Prostate gland (tissue), 2 donors: Measurements from ENCODE around the gene SLC16A10. TPM values are rescaled to one million over a fixed set of nuclear protein-coding genes. Genes with fewer than 3 reads are reported as not detected.

Source experiments
- DNase-seq: peaks from one replicate; pipeline ENCODE4 v3.0.0-alpha.2; 2019; ENCODE audit warnings: low spot score
- H3K27ac ChIP-seq, 2 donors: fragments of 200-600 bp; sonication (generic); 2 replicates each; pipeline ENCODE4 v1.5.1; 2017 to 2019
- H3K27me3 ChIP-seq: fragments of 200-600 bp; sonication (generic); replicated peaks from 2 replicates; pipeline ENCODE4 v1.5.1; 2019; ENCODE audit not compliant: insufficient read depth
- H3K36me3 ChIP-seq, 2 donors: fragments of 200-600 bp; sonication (generic); 1 replicate in 1 of 2; 2 replicates in 1 of 2; pipeline versions ENCODE4 v1.5.1 to v1.8.1; 2017 to 2019
- H3K4me1 ChIP-seq: fragments of 200-600 bp; sonication (generic); replicated peaks from 2 replicates; pipeline ENCODE4 v1.5.1; 2019
- H3K4me3 ChIP-seq, 2 donors: fragments of 200-600 bp; sonication (generic); 2 replicates each; pipeline ENCODE4 v1.5.1; 2017 to 2019
- H3K9me3 ChIP-seq: fragments of 200-600 bp; sonication (generic); 2 replicates; pipeline ENCODE4 v1.5.1; 2017
- POLR2A ChIP-seq: fragments of 450-650 bp; IDR thresholded peaks from one replicate; pipeline ENCODE4 v1.6.1; 2016; ENCODE audit warnings: antibody characterized with exemption, mild to moderate bottlenecking
- POLR2AphosphoS5 ChIP-seq: sonication (generic); formaldehyde crosslinking; IDR thresholded peaks from one replicate; pipeline ENCODE4 v1.6.1; 2017; ENCODE audit warnings: antibody characterized with exemption
- WGBS: methylation state at CpG from one replicate; pipeline ENCODE4 v1.1.5; 2018; 5-methylcytosine and 5-hydroxymethylcytosine counted together
- intact Hi-C: fragments of 100-400 bp; cut with DNase I; formaldehyde crosslinking; loops from one replicate; pipeline ENCODE4 v1.14.2; 2022
- total RNA-seq, 2 donors: library from RNA; depleted of rRNA; stranded (reverse); fragments of >200 nt; gene quantifications; one replicate each; pipeline ENCODE4 v1.1.0, GENCODE V29; 2016
- TF ChIP-seq, protein P1 (sequence below), 4 experiments: fragments of 200-600 bp in 2 of 4; fragments of 450-650 bp in 2 of 4; sonication (generic) in 2 of 4; IDR thresholded peaks; 1 replicate in 3 of 4; 2 replicates in 1 of 4; pipeline ENCODE4 v1.5.1; 2016 to 2019; ENCODE audit warnings: antibody characterized with exemption in 4 of 4, mild to moderate bottlenecking in 2 of 4, moderate library complexity in 2 of 4

SLC16A10 gene
- total RNA-seq, 2 donors from 2014 or later, result 11.5 to 12.5 TPM

DNA sequence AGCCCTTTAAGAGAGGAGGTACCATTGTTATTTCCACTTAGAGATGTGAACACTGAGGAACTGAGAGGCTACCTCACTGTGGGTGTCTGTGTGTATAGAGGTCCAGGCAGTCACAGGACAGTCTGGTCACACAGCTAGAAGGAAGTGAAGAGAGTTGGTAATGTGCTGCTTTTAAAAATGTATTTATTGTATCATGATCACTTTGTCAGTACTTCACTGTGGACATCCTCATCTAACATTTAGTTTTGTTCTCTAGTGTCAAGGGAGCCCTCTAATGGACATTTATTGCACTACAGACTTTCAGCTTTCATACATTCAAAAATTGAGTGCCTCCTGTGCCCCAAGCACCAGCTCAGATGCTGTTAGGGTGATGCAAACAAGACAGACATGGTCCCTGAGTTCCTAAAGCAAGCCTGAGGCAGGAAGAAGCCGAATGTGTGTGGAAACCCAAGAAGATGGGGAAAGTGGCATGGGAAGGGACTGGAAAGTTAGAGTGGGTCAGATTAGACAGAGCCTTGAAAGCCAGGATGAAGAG lies 123.0 kb downstream of the SLC16A10 start:
- H3K36me3 ChIP-seq, result no peaks in the 10 kb centered on the region
- no peaks in the 10 kb centered on the region for H3K9me3 ChIP-seq
- intact Hi-C loops, result loop anchor here (5.0 kb wide), 1 partner anchor 198 kb away; no protein-coding TSS in a partner anchor
- TF ChIP-seq, protein P1, sequence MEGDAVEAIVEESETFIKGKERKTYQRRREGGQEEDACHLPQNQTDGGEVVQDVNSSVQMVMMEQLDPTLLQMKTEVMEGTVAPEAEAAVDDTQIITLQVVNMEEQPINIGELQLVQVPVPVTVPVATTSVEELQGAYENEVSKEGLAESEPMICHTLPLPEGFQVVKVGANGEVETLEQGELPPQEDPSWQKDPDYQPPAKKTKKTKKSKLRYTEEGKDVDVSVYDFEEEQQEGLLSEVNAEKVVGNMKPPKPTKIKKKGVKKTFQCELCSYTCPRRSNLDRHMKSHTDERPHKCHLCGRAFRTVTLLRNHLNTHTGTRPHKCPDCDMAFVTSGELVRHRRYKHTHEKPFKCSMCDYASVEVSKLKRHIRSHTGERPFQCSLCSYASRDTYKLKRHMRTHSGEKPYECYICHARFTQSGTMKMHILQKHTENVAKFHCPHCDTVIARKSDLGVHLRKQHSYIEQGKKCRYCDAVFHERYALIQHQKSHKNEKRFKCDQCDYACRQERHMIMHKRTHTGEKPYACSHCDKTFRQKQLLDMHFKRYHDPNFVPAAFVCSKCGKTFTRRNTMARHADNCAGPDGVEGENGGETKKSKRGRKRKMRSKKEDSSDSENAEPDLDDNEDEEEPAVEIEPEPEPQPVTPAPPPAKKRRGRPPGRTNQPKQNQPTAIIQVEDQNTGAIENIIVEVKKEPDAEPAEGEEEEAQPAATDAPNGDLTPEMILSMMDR (IDR thresholded peaks at IDR 0.05), result peak; percentile 19 to 65 (median 61)
- TF ChIP-seq POLR2A, result no peak
- no peak overlapping the region for H3K27ac ChIP-seq
- WGBS, result 71% methylated on average over 1 of the region's 1 CpG
- H3K27me3 ChIP-seq, result no peaks in the 10 kb centered on the region
- H3K4me3 ChIP-seq, result no peak overlapping the region
- no peaks in the 10 kb centered on the region for H3K4me1 ChIP-seq
- peak; percentile 44 for DNase-seq

DNA sequence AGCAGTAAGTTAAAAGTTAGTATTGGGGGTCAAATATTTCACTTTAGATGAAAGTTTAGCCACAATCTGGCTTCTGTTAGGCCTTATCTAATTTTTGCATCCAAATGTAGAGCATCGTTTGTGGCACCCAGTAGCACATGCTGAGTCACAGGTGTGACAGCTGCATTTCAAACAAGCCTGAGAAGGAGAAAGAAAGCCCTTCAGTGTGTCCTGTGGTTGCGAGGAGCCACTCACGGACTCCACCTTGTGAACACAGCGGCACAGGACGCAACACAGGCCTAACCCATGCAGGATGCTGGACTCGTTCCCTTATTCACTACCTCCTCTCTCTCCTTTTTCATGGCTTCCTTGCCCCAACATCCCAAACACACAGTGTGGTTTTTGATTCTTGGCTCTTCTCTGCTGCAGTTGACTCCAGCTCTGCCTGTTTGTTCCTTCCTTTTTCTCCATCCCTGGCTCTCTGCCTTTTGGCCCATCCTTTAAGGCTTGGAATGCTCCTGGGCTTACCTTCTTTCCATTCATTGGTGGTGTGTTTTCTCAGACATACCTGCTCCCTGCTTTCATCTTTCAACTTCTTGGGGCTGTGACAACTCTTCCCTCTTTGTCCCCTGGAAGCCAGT lies 124.2 kb downstream of the SLC16A10 start:
- no peaks in the 10 kb centered on the region for H3K36me3 ChIP-seq
- no peaks in the 10 kb centered on the region for H3K27me3 ChIP-seq
- no peaks in the 10 kb centered on the region for H3K4me1 ChIP-seq
- TF ChIP-seq, protein P1 (IDR thresholded peaks at IDR 0.05), result no peak
- TF ChIP-seq POLR2AphosphoS5 (no peak), POLR2A (no peak)
- no peak overlapping the region for H3K27ac ChIP-seq
- H3K9me3 ChIP-seq, result no peaks in the 10 kb centered on the region
- DNase-seq, result peak; percentile 19
- 46% methylated on average over 6 of the region's 6 CpGs for WGBS
- no peak overlapping the region for H3K4me3 ChIP-seq
- intact Hi-C loops, result loop anchor here (2.0 to 5.0 kb wide), 2 partner anchors 155 to 199 kb away; no protein-coding TSS in a partner anchor

DNA sequence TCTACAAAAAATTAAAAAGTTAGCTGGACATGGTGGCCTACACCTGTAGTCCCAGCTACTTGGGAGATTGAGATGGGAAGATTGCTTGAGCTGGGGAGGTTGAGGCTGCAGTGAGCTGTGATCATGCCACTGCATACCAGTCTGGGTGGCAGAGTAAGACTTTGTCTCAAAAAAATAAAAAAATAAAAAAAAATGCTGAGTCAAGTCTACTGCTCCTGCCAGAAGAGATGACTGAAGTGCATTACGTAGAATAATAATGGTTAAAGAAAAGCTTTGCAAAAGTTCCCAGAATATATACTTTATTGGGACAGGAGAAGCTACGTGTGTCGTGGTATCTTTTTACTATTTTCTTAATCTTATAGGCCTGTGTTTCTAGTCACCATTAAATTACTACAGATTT lies 125.3 kb downstream of the SLC16A10 start:
- no peaks in the 10 kb centered on the region for H3K27me3 ChIP-seq
- H3K27ac ChIP-seq, result no peak overlapping the region
- H3K4me3 ChIP-seq, result no peak overlapping the region
- no peaks in the 10 kb centered on the region for H3K36me3 ChIP-seq
- TF ChIP-seq POLR2AphosphoS5 (no peak), POLR2A (no peak)
- TF ChIP-seq, protein P1 (IDR thresholded peaks at IDR 0.05), result no peak
- intact Hi-C loops, result loop anchor here (2.0 to 5.0 kb wide), 2 partner anchors 156 to 200 kb away; no protein-coding TSS in a partner anchor
- H3K9me3 ChIP-seq, result no peaks in the 10 kb centered on the region
- no peaks in the 10 kb centered on the region for H3K4me1 ChIP-seq
- WGBS, result 95% methylated on average over 3 of the region's 3 CpGs
- no peak for DNase-seq

DNA sequence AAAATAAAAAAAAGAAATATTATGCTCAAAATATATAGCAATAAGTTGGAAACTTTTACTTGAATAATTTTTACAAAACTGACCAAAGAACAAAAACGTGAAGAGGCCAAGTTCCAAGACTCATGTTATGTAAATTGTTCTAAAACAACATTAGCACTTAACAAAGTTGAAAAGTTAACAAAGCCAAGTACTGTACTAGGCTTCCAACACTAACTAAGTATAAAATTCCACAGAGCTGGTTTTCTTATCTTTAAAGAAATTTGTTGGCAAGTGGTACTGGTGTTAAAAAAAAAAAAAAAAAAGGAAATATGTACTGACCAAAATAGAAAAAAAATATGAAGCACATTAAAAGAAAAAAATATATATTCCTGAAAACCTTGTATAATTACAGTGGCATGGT lies 127.8 kb downstream of the SLC16A10 start:
- Histone ChIP-seq H3K9me3 (no peaks in the 10 kb centered on the region), H3K27me3 (no peaks in the 10 kb centered on the region), H3K4me1 (no peaks in the 10 kb centered on the region), H3K36me3 (no peaks in the 10 kb centered on the region), H3K4me3 (no peak overlapping the region), H3K27ac (no peak overlapping the region)
- intact Hi-C loops, result no loop called here
- no peak for DNase-seq
- no peak for TF ChIP-seq POLR2AphosphoS5
- TF ChIP-seq, protein P1 (IDR thresholded peaks at IDR 0.05), result no peak
- no peak for TF ChIP-seq POLR2A
- 26% methylated on average over 1 of the region's 1 CpG for WGBS

DNA sequence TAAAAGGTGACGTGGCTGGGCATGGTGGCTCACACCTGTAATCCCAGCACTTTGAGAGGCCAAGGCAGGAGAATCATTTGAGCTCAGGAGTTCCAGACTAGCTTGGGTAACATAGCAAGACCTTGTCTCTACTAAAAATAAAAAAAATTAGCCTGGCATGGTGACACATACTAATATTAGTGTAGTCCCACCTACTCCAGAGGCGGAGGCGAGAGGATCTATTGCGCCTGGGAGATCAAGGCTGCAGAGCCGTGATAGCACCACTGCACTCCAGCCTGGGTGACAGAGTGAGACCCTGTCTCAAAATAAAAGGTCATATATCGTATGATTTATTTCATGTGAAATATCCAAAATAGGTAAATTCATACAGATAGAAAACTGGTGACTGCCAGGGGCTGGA lies 132.5 kb downstream of the SLC16A10 start:
- H3K4me1 ChIP-seq, result no peaks in the 10 kb centered on the region
- no peaks in the 10 kb centered on the region for H3K9me3 ChIP-seq
- WGBS, result 97% methylated on average over 6 of the region's 6 CpGs
- no peak overlapping the region for H3K27ac ChIP-seq
- no peak overlapping the region for H3K4me3 ChIP-seq
- no peak for DNase-seq
- TF ChIP-seq, protein P1 (IDR thresholded peaks at IDR 0.05), result no peak
- TF ChIP-seq POLR2A (no peak), POLR2AphosphoS5 (no peak)
- no peaks in the 10 kb centered on the region for H3K36me3 ChIP-seq
- H3K27me3 ChIP-seq, result no peaks in the 10 kb centered on the region
- intact Hi-C loops, result no loop called here
